Common myeloid progenitor, CD34-positive (primary cell): ENCODE results near the gene PDE11A.

Experiments used
- CTCF ChIA-PET: fragments of 350-600 bp; sonication (Branson Sonifier 250); formaldehyde crosslinking; loops from one replicate; lab custom pipeline; 2021; ENCODE audit warnings: antibody characterized with exemption; lab: Charles Lee
- POLR2A ChIA-PET: fragments of 350-600 bp; sonication (Branson Sonifier 250); formaldehyde crosslinking; loops from one replicate; lab custom pipeline; 2021; ENCODE audit warnings: antibody characterized with exemption; lab: Charles Lee
- DNase-seq, 3 donors: peaks; one replicate each; pipeline versions ENCODE4 v3.0.0 to v3.0.0-alpha.2; 2013
- H3K27ac ChIP-seq, 2 experiments: 1 replicate in 1 of 2; 2 replicates in 1 of 2; pipeline ENCODE4 v1.7.0; 2013; ENCODE audit warnings: inconsistent platforms in 2 of 2, low read length in 2 of 2, mild to moderate bottlenecking in 2 of 2, low read depth in 1 of 2, moderate library complexity in 1 of 2; ENCODE audit not compliant: severe bottlenecking in 2 of 2, insufficient read depth in 1 of 2, poor library complexity in 1 of 2
- H3K27me3 ChIP-seq, 5 experiments: replicated peaks in 2 of 5; 1 replicate in 3 of 5; 2 replicates in 2 of 5; pipeline versions ENCODE4 v1.6.1 to v1.7.0; 2013; ENCODE audit warnings: low read length in 4 of 5, mild to moderate bottlenecking in 2 of 5, moderate library complexity in 2 of 5, inconsistent platforms in 1 of 5; ENCODE audit not compliant: insufficient read depth in 5 of 5, control insufficient read depth in 4 of 5
- H3K36me3 ChIP-seq, 4 experiments: 1 replicate in 2 of 4; 2 replicates in 2 of 4; pipeline versions ENCODE4 v1.6.1 to v1.7.0; 2013; ENCODE audit warnings: low read length in 3 of 4, control low read depth in 1 of 4, mild to moderate bottlenecking in 1 of 4; ENCODE audit not compliant: control insufficient read depth in 4 of 4, insufficient read depth in 4 of 4
- H3K4me1 ChIP-seq, 4 experiments: 1 replicate in 3 of 4; 2 replicates in 1 of 4; pipeline versions ENCODE4 v1.6.1 to v1.7.1; 2013; ENCODE audit warnings: low read length in 3 of 4, mild to moderate bottlenecking in 3 of 4, control low read depth in 1 of 4, inconsistent platforms in 1 of 4, moderate library complexity in 1 of 4; ENCODE audit not compliant: control insufficient read depth in 4 of 4, insufficient read depth in 4 of 4; ENCODE audit errors: control extremely low read depth in 1 of 4
- H3K4me3 ChIP-seq, 7 experiments: 1 replicate in 4 of 7; 2 replicates in 3 of 7; pipeline versions ENCODE4 v1.5.1 to v1.7.0; 2013; ENCODE audit warnings: mild to moderate bottlenecking in 7 of 7, low read length in 6 of 7, moderate library complexity in 6 of 7, inconsistent platforms in 2 of 7, low read depth in 2 of 7, control low read depth in 1 of 7; ENCODE audit not compliant: insufficient read depth in 4 of 7, control insufficient read depth in 1 of 7; ENCODE audit errors: extremely low read depth in 1 of 7
- H3K9me3 ChIP-seq, 5 experiments: 1 replicate in 4 of 5; 2 replicates in 1 of 5; pipeline versions ENCODE4 v1.6.1 to v1.7.1; 2013; ENCODE audit warnings: low read length in 4 of 5, mild to moderate bottlenecking in 2 of 5, inconsistent platforms in 1 of 5, low read depth in 1 of 5, moderate library complexity in 1 of 5; ENCODE audit not compliant: control insufficient read depth in 4 of 5, insufficient read depth in 2 of 5; ENCODE audit errors: control extremely low read depth in 1 of 5
- WGBS: methylation state at CpG from one replicate; pipeline ENCODE4 v1.1.5; 2013; ENCODE audit not compliant: insufficient coverage; 5-methylcytosine and 5-hydroxymethylcytosine counted together

Gene PDE11A

GRCh38 chr2:177638507-177638906 lies 434.1 kb downstream of the PDE11A start:
- Histone ChIP-seq H3K4me3 (no peak overlapping the region), H3K27ac (no peak overlapping the region), H3K36me3 (no peaks in the 10 kb centered on the region), H3K4me1 (no peaks in the 10 kb centered on the region), H3K27me3 (no peaks in the 10 kb centered on the region), H3K9me3 (no peaks in the 10 kb centered on the region)
- WGBS = 80% methylated on average over 1 of the region's 1 CpG
- no peak for DNase-seq
- POLR2A ChIA-PET = no interaction called here
- CTCF ChIA-PET = interaction anchor here (0.6 kb wide), 1 partner anchor 257 kb away, joined by 3 read pairs; no protein-coding TSS in a partner anchor

- peaks cover 0 to 6% (median 0%) of the 10 kb centered on the region in 4 experiments for H3K4me1 ChIP-seq
- 100% methylated on average over 1 of the region's 1 CpG for WGBS
- H3K36me3 ChIP-seq = no peaks in the 10 kb centered on the region
- H3K27ac ChIP-seq = no peak overlapping the region
- H3K4me3 ChIP-seq = no peak overlapping the region
- ChIA-PET POLR2A (no interaction called here), CTCF (interaction anchor here (1.0 to 1.4 kb wide), 3 partner anchors 32 to 126 kb away, joined by 3 to 4 read pairs (median 3); no protein-coding TSS in a partner anchor)
- H3K9me3 ChIP-seq = no peaks in the 10 kb centered on the region
- no peak for DNase-seq
- no peaks in the 10 kb centered on the region for H3K27me3 ChIP-seq
Measured at GRCh38 chr2:177636672-177637071, 435.9 kb downstream of the PDE11A start.

GRCh38 chr2:177635696-177636095 lies 436.9 kb downstream of the PDE11A start:
- ChIA-PET POLR2A (no interaction called here), CTCF (no interaction called here)
- WGBS = no CpG with 5 or more reads among the region's 1 CpG
- Histone ChIP-seq H3K9me3 (no peaks in the 10 kb centered on the region), H3K27ac (no peak overlapping the region), H3K27me3 (no peaks in the 10 kb centered on the region), H3K36me3 (no peaks in the 10 kb centered on the region), H3K4me3 (no peak overlapping the region), H3K4me1 (peaks cover 0 to 6% (median 0%) of the 10 kb centered on the region in 4 experiments)
- DNase-seq = no peak

- 83% methylated on average over 1 of the region's 1 CpG for WGBS
- POLR2A ChIA-PET = interaction anchor here (0.6 kb wide), 2 partner anchors 13 to 378 kb away, joined by 3 to 4 read pairs; no protein-coding TSS in a partner anchor
- H3K4me3 ChIP-seq = no peak overlapping the region
Measured at GRCh38 chr2:177633910-177634294, 438.7 kb downstream of the PDE11A start.

DNA sequence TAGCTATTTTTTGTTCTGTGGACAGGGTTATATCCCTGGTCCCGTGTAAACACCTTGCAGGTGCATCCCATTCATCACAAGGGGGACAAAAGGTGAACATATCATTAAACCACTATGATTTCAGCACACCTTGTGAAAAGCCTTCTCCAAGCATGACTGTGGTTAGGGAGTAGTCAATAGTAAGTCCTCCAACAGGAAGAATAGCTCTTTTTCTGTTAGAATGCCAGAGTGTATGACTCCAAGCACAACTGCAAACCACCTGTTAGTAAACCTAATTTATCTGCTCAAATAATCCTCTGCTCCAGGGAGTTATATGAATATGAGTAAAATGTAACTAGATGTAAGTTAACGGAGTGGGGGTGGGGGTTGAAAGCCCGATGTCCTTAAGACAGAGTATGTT lies 439.5 kb downstream of the PDE11A start:
- no CpG with 5 or more reads among the region's 3 CpGs for WGBS
- no peaks in the 10 kb centered on the region for H3K27me3 ChIP-seq
- no peaks in the 10 kb centered on the region for H3K36me3 ChIP-seq
- H3K4me1 ChIP-seq = peaks cover 0 to 6% (median 0%) of the 10 kb centered on the region in 4 experiments
- ChIA-PET POLR2A (no interaction called here), CTCF (interaction anchor here (0.5 kb wide), 1 partner anchor 357 kb away, joined by 3 read pairs; no protein-coding TSS in a partner anchor)
- H3K4me3 ChIP-seq = no peak overlapping the region
- no peak for DNase-seq
- H3K9me3 ChIP-seq = no peaks in the 10 kb centered on the region
- no peak overlapping the region for H3K27ac ChIP-seq

More at GRCh38 chr2:177633910-177634294, 438.7 kb downstream of the PDE11A start:
- CTCF ChIA-PET = no interaction called here
- Histone ChIP-seq H3K36me3 (no peaks in the 10 kb centered on the region), H3K9me3 (no peaks in the 10 kb centered on the region), H3K4me1 (peaks cover 0 to 6% (median 0%) of the 10 kb centered on the region in 4 experiments), H3K27ac (no peak overlapping the region), H3K27me3 (no peaks in the 10 kb centered on the region)
- DNase-seq = no peak

- WGBS = no CpG with 5 or more reads among the region's 1 CpG
- Histone ChIP-seq H3K27ac (no peak overlapping the region), H3K36me3 (no peaks in the 10 kb centered on the region), H3K27me3 (no peaks in the 10 kb centered on the region), H3K4me3 (no peak overlapping the region), H3K4me1 (peaks cover 0 to 6% (median 0%) of the 10 kb centered on the region in 4 experiments), H3K9me3 (no peaks in the 10 kb centered on the region)
- ChIA-PET POLR2A (no interaction called here), CTCF (no interaction called here)
- DNase-seq = no peak
Measured at GRCh38 chr2:177631680-177632079, 440.9 kb downstream of the PDE11A start.

DNA sequence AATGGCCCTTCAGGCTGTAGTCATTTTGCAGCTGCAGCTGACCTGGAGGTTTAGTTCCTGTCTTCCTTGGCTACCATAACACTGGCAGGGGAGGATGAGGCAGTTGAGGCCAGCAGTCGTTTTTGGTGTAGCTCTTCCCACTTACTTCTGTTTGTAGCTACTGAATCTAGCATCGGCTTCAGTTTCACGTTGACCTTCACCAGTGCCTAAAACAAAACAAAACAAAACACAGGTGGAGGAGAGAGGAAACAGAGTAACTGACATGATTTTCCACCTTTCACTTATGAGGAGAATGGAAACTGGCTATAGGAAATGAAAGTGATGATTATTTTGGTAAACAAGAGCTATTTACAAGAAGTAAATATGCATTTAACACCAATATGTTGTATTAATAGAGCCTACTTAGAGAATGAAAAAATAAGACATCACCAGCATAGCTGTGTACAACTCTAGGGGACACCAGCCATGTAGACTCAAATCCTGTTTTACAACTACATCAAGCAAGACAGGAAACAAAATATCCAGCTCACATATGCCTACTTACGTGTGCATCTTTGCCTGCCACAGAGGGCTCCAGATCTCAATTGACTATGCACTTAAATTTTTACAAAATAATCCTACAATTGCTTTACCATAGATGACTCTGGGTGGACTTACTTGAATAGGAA lies 443.1 kb downstream of the PDE11A start:
- Histone ChIP-seq H3K4me1 (peaks cover 0 to 12% (median 2%) of the 10 kb centered on the region in 4 experiments), H3K36me3 (no peaks in the 10 kb centered on the region), H3K9me3 (no peaks in the 10 kb centered on the region), H3K27me3 (peaks cover 0 to 3% (median 0%) of the 10 kb centered on the region in 5 experiments), H3K4me3 (no peak overlapping the region), H3K27ac (no peak overlapping the region)
- DNase-seq = no peak
- ChIA-PET POLR2A (no interaction called here), CTCF (interaction anchor here (1.0 kb wide), 1 partner anchor 12 kb away, joined by 3 read pairs; no protein-coding TSS in a partner anchor)
- WGBS = no CpG with 5 or more reads among the region's 4 CpGs
